CD4-positive, alpha-beta memory T cell (primary cell): Measurements from ENCODE around the gene PLCD4. TPM values are rescaled to one million over a fixed set of nuclear protein-coding genes. Genes with fewer than 3 reads are reported as not detected.

Source experiments
- CTCF ChIA-PET: fragments of 350-600 bp; sonication (Branson Sonifier 250); formaldehyde crosslinking; loops from one replicate; lab custom pipeline; 2021; ENCODE audit warnings: inconsistent platforms; ENCODE audit not compliant: partially characterized antibody; lab: Charles Lee
- POLR2A ChIA-PET: fragments of 350-600 bp; sonication (Branson Sonifier 250); formaldehyde crosslinking; loops from one replicate; lab custom pipeline; 2021; ENCODE audit not compliant: partially characterized antibody; lab: Charles Lee
- DNase-seq, 5 donors: peaks; one replicate each; pipeline versions ENCODE4 v3.0.0 to v3.0.0-alpha.2; 2020 to 2022; ENCODE audit warnings: mixed read lengths in 1 of 5
- H3K27ac ChIP-seq: one replicate; pipeline ENCODE4 v1.7.0; 2013; ENCODE audit warnings: low read depth, low read length
- H3K27me3 ChIP-seq: 2 replicates; pipeline ENCODE4 v1.7.0; 2013; ENCODE audit warnings: mild to moderate bottlenecking, low read length, moderate library complexity; ENCODE audit not compliant: insufficient read depth
- H3K36me3 ChIP-seq: 2 replicates; pipeline ENCODE4 v1.7.0; 2013; ENCODE audit warnings: mild to moderate bottlenecking, low read length, moderate library complexity; ENCODE audit not compliant: insufficient read depth
- H3K4me1 ChIP-seq: 2 replicates; pipeline ENCODE4 v1.7.0; 2013; ENCODE audit warnings: mild to moderate bottlenecking, low read length, moderate library complexity; ENCODE audit not compliant: insufficient read depth
- H3K4me3 ChIP-seq, 2 donors: one replicate each; pipeline ENCODE4 v1.7.0; 2013; ENCODE audit warnings: low read length in 2 of 2, mild to moderate bottlenecking in 1 of 2
- H3K9me3 ChIP-seq, 2 donors: one replicate each; pipeline ENCODE4 v1.7.0; 2013; ENCODE audit warnings: low read length in 2 of 2, control low read depth in 1 of 2; ENCODE audit not compliant: control insufficient read depth in 1 of 2
- H3K27ac Mint-ChIP-seq, 7 donors: one replicate each; pipeline ENCODE4 v1.8.0; 2020 to 2021; ENCODE audit warnings: mixed read lengths in 7 of 7, mild to moderate bottlenecking in 6 of 7, inconsistent platforms in 3 of 7, moderate library complexity in 3 of 7
- H3K27me3 Mint-ChIP-seq, 2 donors: one replicate each; pipeline ENCODE4 v1.8.0; 2020 to 2021; ENCODE audit warnings: mixed read lengths in 2 of 2
- H3K36me3 Mint-ChIP-seq, 2 donors: one replicate each; pipeline ENCODE4 v1.8.0; 2020 to 2021; ENCODE audit warnings: mixed read lengths in 2 of 2, inconsistent platforms in 1 of 2, mild to moderate bottlenecking in 1 of 2
- H3K4me1 Mint-ChIP-seq, 4 donors: one replicate each; pipeline ENCODE4 v1.8.0; 2020 to 2021; ENCODE audit warnings: mixed read lengths in 4 of 4, mild to moderate bottlenecking in 1 of 4
- H3K4me3 Mint-ChIP-seq, 8 donors: one replicate each; pipeline ENCODE4 v1.8.0; 2020 to 2021; ENCODE audit warnings: mixed read lengths in 8 of 8, mild to moderate bottlenecking in 7 of 8, moderate library complexity in 6 of 8, inconsistent platforms in 3 of 8
- H3K9me3 Mint-ChIP-seq, 8 donors: one replicate each; pipeline ENCODE4 v1.8.0; 2020 to 2021; ENCODE audit warnings: mixed read lengths in 8 of 8, mild to moderate bottlenecking in 5 of 8, inconsistent platforms in 3 of 8, moderate library complexity in 1 of 8
- intact Hi-C: fragments of 100-400 bp; cut with micrococcal nuclease; formaldehyde crosslinking; loops from one replicate; pipeline ENCODE4 v1.15.1; 2023
- polyA plus RNA-seq, 2 donors: library from polyadenylated mRNA; unstranded; fragments of 300-500 nt; fragmentation: Illumina TruSeq; gene quantifications; one replicate each; pipeline ENCODE4 v1.2.3, GENCODE V29; 2021
- total RNA-seq, 2 experiments: library from RNA; stranded (reverse); gene quantifications; one replicate each; pipeline ENCODE4 v1.2.3, GENCODE V29; 2021

Gene PLCD4
- total and polyA plus RNA-seq, 4 experiments from 2014 or later: 0.26 to 0.49 (median 0.30) TPM; not detected in 1

GRCh38 chr2:218631837-218632236, 24.1 kb downstream of the PLCD4 start:
- no peaks in the 10 kb centered on the region for H3K9me3 Mint-ChIP-seq
- H3K27ac Mint-ChIP-seq: no peak overlapping the region
- H3K4me1 Mint-ChIP-seq: no peaks in the 10 kb centered on the region

GRCh38 chr2:218635719-218636118, 28.0 kb downstream of the PLCD4 start:
- intact Hi-C loops: no loop called here
- peaks cover 0 to 3% (median under 1%) of the 10 kb centered on the region in 4 donors for H3K4me1 Mint-ChIP-seq
- Histone ChIP-seq H3K4me3 (no peak overlapping the region), H3K36me3 (peaks cover 55% of the 10 kb centered on the region), H3K27me3 (no peaks in the 10 kb centered on the region), H3K9me3 (no peaks in the 10 kb centered on the region), H3K4me1 (no peaks in the 10 kb centered on the region), H3K27ac (no peak overlapping the region)
- peak overlapping the region in 1 of 7 donors; percentile 31 for H3K27ac Mint-ChIP-seq
- H3K36me3 Mint-ChIP-seq: peaks cover 35 to 71% of the 10 kb centered on the region in 2 donors
- no peak for DNase-seq
- H3K9me3 Mint-ChIP-seq: no peaks in the 10 kb centered on the region
- H3K27me3 Mint-ChIP-seq: no peaks in the 10 kb centered on the region
- POLR2A ChIA-PET: no interaction called here
- CTCF ChIA-PET: no interaction called here
- no peak overlapping the region for H3K4me3 Mint-ChIP-seq

More at GRCh38 chr2:218631837-218632236, 24.1 kb downstream of the PLCD4 start:
- Mint-ChIP-seq H3K4me3 (no peak overlapping the region), H3K36me3 (peaks cover 18 to 37% of the 10 kb centered on the region in 2 donors), H3K27me3 (no peaks in the 10 kb centered on the region)
- no peaks in the 10 kb centered on the region for H3K9me3 ChIP-seq
- peaks cover 21% of the 10 kb centered on the region for H3K36me3 ChIP-seq
- no peak overlapping the region for H3K4me3 ChIP-seq
- H3K4me1 ChIP-seq: no peaks in the 10 kb centered on the region
- no peak overlapping the region for H3K27ac ChIP-seq
- intact Hi-C loops: no loop called here
- CTCF ChIA-PET: no interaction called here
- H3K27me3 ChIP-seq: no peaks in the 10 kb centered on the region
- POLR2A ChIA-PET: no interaction called here
- no peak for DNase-seq

GRCh38 chr2:218638372-218638771, 30.7 kb downstream of the PLCD4 start:
- Histone ChIP-seq H3K4me3 (no peak overlapping the region), H3K27ac (no peak overlapping the region), H3K36me3 (peaks cover 73% of the 10 kb centered on the region), H3K9me3 (no peaks in the 10 kb centered on the region), H3K4me1 (no peaks in the 10 kb centered on the region), H3K27me3 (no peaks in the 10 kb centered on the region)
- intact Hi-C loops: no loop called here
- ChIA-PET CTCF (interaction anchor here (1.7 kb wide), 1 partner anchor 10 kb away, joined by 5 read pairs; no protein-coding TSS in a partner anchor), POLR2A (no interaction called here)
- DNase-seq: no peak
- H3K36me3 Mint-ChIP-seq: peaks cover 39 to 78% of the 10 kb centered on the region in 2 donors
- H3K27me3 Mint-ChIP-seq: no peaks in the 10 kb centered on the region
- no peak overlapping the region for H3K27ac Mint-ChIP-seq
- H3K9me3 Mint-ChIP-seq: no peaks in the 10 kb centered on the region
- H3K4me1 Mint-ChIP-seq: peaks cover 0 to 3% (median under 1%) of the 10 kb centered on the region in 4 donors
- H3K4me3 Mint-ChIP-seq: no peak overlapping the region

- Mint-ChIP-seq H3K27me3 (no peaks in the 10 kb centered on the region), H3K9me3 (no peaks in the 10 kb centered on the region), H3K4me1 (peaks cover 0 to 3% (median under 1%) of the 10 kb centered on the region in 4 donors), H3K36me3 (peaks cover 32 to 74% of the 10 kb centered on the region in 2 donors), H3K27ac (no peak overlapping the region), H3K4me3 (no peak overlapping the region)
- Histone ChIP-seq H3K27me3 (no peaks in the 10 kb centered on the region), H3K36me3 (peaks cover 79% of the 10 kb centered on the region), H3K27ac (no peak overlapping the region), H3K9me3 (no peaks in the 10 kb centered on the region), H3K4me1 (no peaks in the 10 kb centered on the region), H3K4me3 (no peak overlapping the region)
- no peak for DNase-seq
- CTCF ChIA-PET: no interaction called here
- intact Hi-C loops: no loop called here
- POLR2A ChIA-PET: no interaction called here
Observed at GRCh38 chr2:218642121-218642656, 34.5 kb downstream of the PLCD4 start.

- no peak overlapping the region for H3K4me3 ChIP-seq
- no peaks in the 10 kb centered on the region for H3K4me1 ChIP-seq
- no peaks in the 10 kb centered on the region for H3K9me3 ChIP-seq
- no peaks in the 10 kb centered on the region for H3K27me3 Mint-ChIP-seq
- H3K4me3 Mint-ChIP-seq: no peak overlapping the region
- H3K27ac ChIP-seq: no peak overlapping the region
- H3K4me1 Mint-ChIP-seq: peaks cover 0 to 5% (median 2%) of the 10 kb centered on the region in 4 donors
- H3K27ac Mint-ChIP-seq: no peak overlapping the region
- H3K9me3 Mint-ChIP-seq: no peaks in the 10 kb centered on the region
- intact Hi-C loops: no loop called here
- H3K36me3 ChIP-seq: peaks cover 79% of the 10 kb centered on the region
- no peak for DNase-seq
- H3K27me3 ChIP-seq: no peaks in the 10 kb centered on the region
- POLR2A ChIA-PET: no interaction called here
- CTCF ChIA-PET: interaction anchor here (1.3 kb wide), 1 partner anchor 16 kb away, joined by 3 read pairs; no protein-coding TSS in a partner anchor
- peaks cover 30 to 73% of the 10 kb centered on the region in 2 donors for H3K36me3 Mint-ChIP-seq
Observed at GRCh38 chr2:218642786-218643185, 35.1 kb downstream of the PLCD4 start.

GRCh38 chr2:218643751-218644310, 36.1 kb downstream of the PLCD4 start:
- H3K36me3 ChIP-seq: peaks cover 79% of the 10 kb centered on the region
- H3K9me3 ChIP-seq: no peaks in the 10 kb centered on the region
- Mint-ChIP-seq H3K36me3 (peaks cover 39 to 73% of the 10 kb centered on the region in 2 donors), H3K9me3 (no peaks in the 10 kb centered on the region), H3K4me1 (peaks cover 3 to 13% (median 11%) of the 10 kb centered on the region in 4 donors), H3K27me3 (no peaks in the 10 kb centered on the region), H3K27ac (no peak overlapping the region), H3K4me3 (no peak overlapping the region)
- no peak for DNase-seq
- ChIA-PET CTCF (interaction anchor here (1.3 kb wide), 1 partner anchor 15 kb away, joined by 3 read pairs; no protein-coding TSS in a partner anchor), POLR2A (interaction anchor here (0.5 kb wide), 1 partner anchor 9 kb away, joined by 3 read pairs; no protein-coding TSS in a partner anchor)
- no peak overlapping the region for H3K4me3 ChIP-seq
- intact Hi-C loops: no loop called here
- H3K4me1 ChIP-seq: peaks cover 6% of the 10 kb centered on the region
- H3K27me3 ChIP-seq: no peaks in the 10 kb centered on the region
- no peak overlapping the region for H3K27ac ChIP-seq

GRCh38 chr2:218644721-218645120, 37.0 kb downstream of the PLCD4 start:
- H3K4me1 Mint-ChIP-seq: peaks cover 3 to 13% (median 11%) of the 10 kb centered on the region in 4 donors
- peaks cover 80% of the 10 kb centered on the region for H3K36me3 ChIP-seq
- H3K4me3 ChIP-seq: no peak overlapping the region
- no peaks in the 10 kb centered on the region for H3K27me3 Mint-ChIP-seq
- CTCF ChIA-PET: no interaction called here
- no peaks in the 10 kb centered on the region for H3K27me3 ChIP-seq
- H3K4me1 ChIP-seq: peaks cover 6% of the 10 kb centered on the region
- POLR2A ChIA-PET: no interaction called here
- H3K4me3 Mint-ChIP-seq: no peak overlapping the region
- intact Hi-C loops: no loop called here
- H3K27ac Mint-ChIP-seq: peak overlapping the region in 2 of 7 donors; percentile 10 to 32
- H3K27ac ChIP-seq: no peak overlapping the region
- peaks cover 35 to 75% of the 10 kb centered on the region in 2 donors for H3K36me3 Mint-ChIP-seq
- no peaks in the 10 kb centered on the region for H3K9me3 ChIP-seq
- H3K9me3 Mint-ChIP-seq: no peaks in the 10 kb centered on the region
- DNase-seq: no peak
